AG04450 (cell line): Measurements from ENCODE around the gene SIX5. TPM values are rescaled to one million over a fixed set of nuclear protein-coding genes. Genes with fewer than 3 reads are reported as not detected.
"Not testable (repeated sequence)": the region's sequence is repeated elsewhere in the genome, so short reads cannot be mapped to it uniquely, and the experiment has no call there.

Experiments
- CTCF ChIA-PET: fragments of 300-600, 350-600 bp; formaldehyde crosslinking; extraction: SDS; loops from one replicate; lab custom pipeline; 2022; ENCODE audit warnings: antibody characterized with exemption, inconsistent platforms; lab: Charles Lee
- POLR2A ChIA-PET: fragments of 350-600 bp; formaldehyde crosslinking; extraction: SDS; loops from one replicate; lab custom pipeline; 2021; ENCODE audit warnings: antibody characterized with exemption, inconsistent platforms; lab: Yijun Ruan, JAX
- DNase-seq: peaks from one replicate; pipeline ENCODE4 v3.0.0-alpha.2; 2011; ENCODE audit warnings: low read depth, low spot score
- H3K27ac ChIP-seq: one replicate; pipeline ENCODE4 v1.5.1; 2012; ENCODE audit warnings: low read depth, low read length, control low read depth
- H3K27me3 ChIP-seq: one replicate; pipeline ENCODE4 v1.6.0; 2012; ENCODE audit warnings: low read length; ENCODE audit not compliant: control insufficient read depth, insufficient read depth
- H3K4me3 ChIP-seq: 2 replicates; pipeline ENCODE4 v1.5.1; 2011; ENCODE audit warnings: mild to moderate bottlenecking, low read depth, low read length, control low read depth
- H3K9me3 ChIP-seq: 2 replicates; pipeline ENCODE4 v1.5.1; 2012; ENCODE audit warnings: low read length; ENCODE audit not compliant: control insufficient read depth, insufficient read depth
- CTCF ChIP-seq: IDR thresholded peaks from 2 replicates; pipeline ENCODE4 v1.5.1; 2011; ENCODE audit warnings: low read depth, low read length, control low read depth, inconsistent platforms
- polyA plus RNA-seq: library from polyadenylated mRNA; depleted of rRNA; stranded (reverse); fragments of >200 nt; gene quantifications from 2 replicates; pipeline ENCODE4 v1.2.3, GENCODE V29; 2011

The SIX5 gene
- polyA plus RNA-seq, 1 experiment, result 4.4 TPM

DNA sequence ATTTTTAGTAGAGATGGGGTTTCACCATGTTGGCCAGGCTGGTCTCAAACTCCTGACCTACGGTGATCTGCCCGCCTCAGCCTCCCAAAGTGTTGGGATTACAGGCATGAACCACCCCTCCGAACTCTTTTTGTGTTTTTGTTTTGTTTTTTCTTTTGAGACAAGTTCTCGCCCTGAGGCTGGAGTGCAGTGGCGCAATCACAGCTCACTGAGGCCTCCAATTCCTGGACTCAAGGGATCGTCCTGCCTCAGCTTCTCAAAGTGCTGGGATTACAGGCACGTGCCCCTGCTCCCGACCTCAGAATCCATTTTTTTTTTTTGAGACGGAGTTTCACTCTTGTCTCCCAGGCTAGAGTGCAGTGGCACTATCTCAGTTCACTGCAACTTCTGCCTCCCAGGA is 11.4 kb downstream of the SIX5 start:
- DNase-seq, result no peak
- no peaks in the 10 kb centered on the region for H3K9me3 ChIP-seq
- H3K27me3 ChIP-seq, result no peaks in the 10 kb centered on the region
- no peak overlapping the region for H3K27ac ChIP-seq
- ChIA-PET CTCF (no interaction called here), POLR2A (interaction anchor here (0.7 to 1.6 kb wide), 3 partner anchors 12 to 106 kb away, joined by 4 to 5 read pairs (median 4); partner anchors contain the start of gene SIX5)
- TF ChIP-seq CTCF, result no peak
- H3K4me3 ChIP-seq, result no peak overlapping the region

- Histone ChIP-seq H3K9me3 (no peaks in the 10 kb centered on the region), H3K27me3 (no peaks in the 10 kb centered on the region), H3K4me3 (no peak overlapping the region), H3K27ac (no peak overlapping the region)
- TF ChIP-seq CTCF, result no peak
- DNase-seq, result no peak
- POLR2A ChIA-PET, result interaction anchor here (1.3 kb wide), 1 partner anchor 13 kb away, joined by 7 read pairs; no protein-coding TSS in a partner anchor
- CTCF ChIA-PET, result interaction anchor here (0.6 to 1.7 kb wide), 2 partner anchors 9 to 62 kb away, joined by 3 to 5 read pairs; no protein-coding TSS in a partner anchor
Measured at GRCh38 chr19:45754323-45754722, 14.7 kb downstream of the SIX5 start.

DNA sequence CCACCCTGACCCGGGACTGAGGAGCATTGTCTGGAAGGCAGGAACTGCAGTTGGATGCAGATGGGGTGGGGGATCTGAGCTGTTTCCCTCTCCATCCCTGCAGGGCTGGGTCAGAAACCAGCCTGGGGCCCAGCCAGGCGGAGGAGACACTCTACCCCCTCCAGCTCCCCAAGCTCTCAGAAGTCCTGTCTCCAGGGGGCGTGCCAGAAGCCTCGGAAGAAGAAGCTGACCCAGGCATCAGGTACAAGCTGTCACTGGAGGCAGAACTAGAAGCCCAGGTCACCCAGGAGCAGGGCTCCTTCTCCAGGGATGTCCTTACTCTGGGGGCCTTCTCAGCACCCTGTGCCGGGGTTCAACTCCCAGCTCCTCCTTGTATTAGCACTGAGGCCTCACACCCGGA is 15.5 kb downstream of the SIX5 start:
- Histone ChIP-seq H3K27ac (no peak overlapping the region), H3K9me3 (no peaks in the 10 kb centered on the region), H3K4me3 (no peak overlapping the region), H3K27me3 (no peaks in the 10 kb centered on the region)
- ChIA-PET CTCF (interaction anchor here (1.7 kb wide), 1 partner anchor 9 kb away, joined by 5 read pairs; no protein-coding TSS in a partner anchor), POLR2A (interaction anchor here (0.5 to 1.3 kb wide), 2 partner anchors 13 to 43 kb away, joined by 5 to 7 read pairs; no protein-coding TSS in a partner anchor)
- peak; percentile 15; the same call in 1 of the 2 replicates for TF ChIP-seq CTCF
- DNase-seq, result no peak

- Histone ChIP-seq H3K9me3 (no peaks in the 10 kb centered on the region), H3K4me3 (no peak overlapping the region), H3K27me3 (no peaks in the 10 kb centered on the region), H3K27ac (no peak overlapping the region)
- POLR2A ChIA-PET, result interaction anchor here (0.5 to 0.6 kb wide), 2 partner anchors 8 to 35 kb away, joined by 4 to 8 read pairs; no protein-coding TSS in a partner anchor
- TF ChIP-seq CTCF, result no peak
- DNase-seq, result no peak
- CTCF ChIA-PET, result interaction anchor here (1.2 kb wide), 1 partner anchor 17 kb away, joined by 3 read pairs; no protein-coding TSS in a partner anchor
Measured at GRCh38 chr19:45752639-45753038, 16.4 kb downstream of the SIX5 start.

DNA sequence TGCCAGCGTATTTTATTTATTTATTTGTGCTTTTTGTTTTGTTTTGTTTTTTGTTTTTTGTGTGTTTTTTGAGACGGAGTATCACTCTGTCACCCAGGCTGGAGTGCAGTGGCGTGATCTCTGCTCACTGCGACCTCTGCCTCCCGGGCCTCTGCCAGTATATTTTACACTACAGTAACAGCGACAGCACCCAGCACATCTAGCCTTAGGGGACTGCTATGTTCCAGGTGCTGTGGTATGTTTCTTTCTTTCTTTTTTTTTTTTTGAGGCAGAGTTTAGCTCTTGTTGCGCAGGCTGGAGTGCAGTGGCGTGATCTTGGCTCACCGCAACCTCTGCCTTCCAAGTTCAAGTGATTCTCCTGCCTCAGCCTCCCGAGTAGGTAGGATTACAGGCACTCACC is 17.6 kb downstream of the SIX5 start:
- POLR2A ChIA-PET, H3K27me3 ChIP-seq, DNase-seq, H3K27ac ChIP-seq, H3K9me3 ChIP-seq, H3K4me3 ChIP-seq: not testable (repeated sequence)
- CTCF ChIA-PET, result interaction anchor here (0.6 to 1.2 kb wide), 2 partner anchors 19 to 72 kb away, joined by 3 read pairs; no protein-coding TSS in a partner anchor
